ENCODE results near the gene FUNDC2.
"Not testable (repeated sequence)": the region's sequence is repeated elsewhere in the genome, so short reads cannot be mapped to it uniquely, and the experiment has no call there.

FUNDC2 gene, protein sequence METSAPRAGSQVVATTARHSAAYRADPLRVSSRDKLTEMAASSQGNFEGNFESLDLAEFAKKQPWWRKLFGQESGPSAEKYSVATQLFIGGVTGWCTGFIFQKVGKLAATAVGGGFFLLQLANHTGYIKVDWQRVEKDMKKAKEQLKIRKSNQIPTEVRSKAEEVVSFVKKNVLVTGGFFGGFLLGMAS

DNA sequence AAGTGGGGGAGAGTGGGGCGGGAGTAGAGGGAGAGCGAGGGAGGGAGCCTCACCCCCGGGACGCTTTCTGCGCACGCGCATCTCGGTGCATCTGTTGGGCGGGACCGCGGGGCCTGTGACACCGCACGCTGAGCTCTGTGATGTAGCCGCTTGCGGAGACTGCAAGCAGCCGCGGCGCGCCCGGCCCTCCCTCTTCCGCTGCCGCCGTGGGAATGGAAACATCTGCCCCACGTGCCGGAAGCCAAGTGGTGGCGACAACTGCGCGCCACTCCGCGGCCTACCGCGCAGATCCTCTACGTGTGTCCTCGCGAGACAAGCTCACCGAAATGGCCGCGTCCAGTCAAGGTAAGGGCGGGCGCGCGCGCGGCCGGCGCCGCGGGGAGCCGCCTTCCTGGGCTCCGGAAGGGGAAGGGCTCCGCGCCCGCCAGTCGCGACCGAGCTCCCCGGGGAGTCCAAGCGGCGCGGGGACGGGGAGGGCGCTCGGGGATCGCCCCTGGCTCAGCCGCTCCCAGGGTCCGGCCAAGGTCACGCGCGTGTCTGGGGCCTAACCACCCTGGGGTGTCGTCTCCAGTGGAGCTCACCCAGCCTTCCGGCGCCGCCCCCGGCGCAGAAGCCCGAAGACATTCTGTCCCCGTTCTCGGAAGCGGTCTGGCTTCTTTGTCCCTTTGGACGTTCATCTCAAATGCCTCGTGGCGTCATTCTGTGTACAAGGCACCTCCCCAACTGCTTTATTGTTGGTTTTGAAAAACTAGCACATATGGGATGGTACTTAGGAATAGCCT is at the start of gene FUNDC2:
FUNDC2 (plus strand) TSS at position 118 of the 782 bp plus-strand sequence; CDS start at position 213, 95 bp downstream.
- DNase-seq (ENCODE audit: low read depth in 2 of 2), result peak; percentile 82 to 86

DNA sequence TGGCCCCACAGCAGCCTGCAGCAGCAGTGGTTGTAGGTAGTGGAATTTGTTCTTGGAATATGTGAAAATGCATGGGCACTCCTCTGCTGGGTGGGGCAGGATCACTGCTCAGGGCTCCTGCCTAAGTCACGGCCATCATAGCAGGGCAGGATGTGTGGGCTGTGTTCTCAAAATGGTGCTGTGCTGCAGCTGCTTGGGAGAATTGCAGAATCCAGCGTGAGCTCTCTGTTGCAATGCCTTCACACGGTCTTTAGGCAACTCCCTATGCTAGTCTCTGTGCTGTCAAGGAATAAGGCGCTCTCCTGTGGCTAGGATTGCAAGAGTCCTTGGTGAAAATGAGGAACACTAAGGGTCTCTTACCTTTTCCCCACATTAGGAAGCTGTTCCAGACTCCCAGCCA is 47.0 kb upstream of the FUNDC2 start:
- no peak for DNase-seq (ENCODE audit: low read depth in 2 of 2)

DNA sequence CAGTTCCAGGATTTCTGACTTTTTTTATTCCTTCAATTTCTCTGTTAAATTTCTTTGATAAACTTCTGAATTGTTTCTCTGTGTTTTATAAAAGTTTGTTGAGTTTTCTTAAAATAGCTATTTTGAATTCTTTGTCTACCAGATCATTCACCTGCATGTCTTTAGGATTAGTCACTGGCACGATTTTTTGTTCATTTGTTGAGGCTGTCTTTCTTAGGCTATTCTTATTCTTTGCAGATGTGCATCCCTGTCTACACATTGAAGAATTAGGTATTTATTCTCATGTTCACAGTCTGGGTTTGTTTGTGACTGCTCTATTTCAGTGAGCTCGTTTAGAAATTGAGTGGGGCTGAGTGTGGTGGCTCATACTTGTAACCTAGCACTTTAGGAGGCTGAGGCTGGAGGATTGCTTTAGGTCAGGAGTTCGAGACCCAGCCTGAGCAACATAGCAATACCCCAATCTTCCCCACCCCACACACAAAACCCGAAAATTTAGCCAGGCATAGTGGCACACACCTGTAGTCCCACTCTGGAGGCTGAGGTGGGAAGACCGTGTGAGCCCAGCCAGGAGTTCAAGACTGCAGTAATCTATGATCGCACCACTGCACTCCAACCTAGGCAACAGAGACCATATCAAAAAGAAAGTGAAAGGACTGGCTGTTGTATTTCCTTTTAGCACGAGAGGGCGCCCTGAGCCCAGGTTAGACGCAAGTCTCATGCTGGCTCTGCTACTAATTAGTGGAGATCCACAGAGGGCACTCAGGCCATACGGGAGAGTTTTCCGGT is 46.1 kb upstream of the FUNDC2 start:
- DNase-seq (ENCODE audit: low read depth in 2 of 2), result peak; percentile 48 to 70

- DNase-seq (ENCODE audit: low read depth in 2 of 2), result no peak
These were observed 45.6 kb upstream of the FUNDC2 start for GRCh38 chrX:154981116-154981411.

DNA sequence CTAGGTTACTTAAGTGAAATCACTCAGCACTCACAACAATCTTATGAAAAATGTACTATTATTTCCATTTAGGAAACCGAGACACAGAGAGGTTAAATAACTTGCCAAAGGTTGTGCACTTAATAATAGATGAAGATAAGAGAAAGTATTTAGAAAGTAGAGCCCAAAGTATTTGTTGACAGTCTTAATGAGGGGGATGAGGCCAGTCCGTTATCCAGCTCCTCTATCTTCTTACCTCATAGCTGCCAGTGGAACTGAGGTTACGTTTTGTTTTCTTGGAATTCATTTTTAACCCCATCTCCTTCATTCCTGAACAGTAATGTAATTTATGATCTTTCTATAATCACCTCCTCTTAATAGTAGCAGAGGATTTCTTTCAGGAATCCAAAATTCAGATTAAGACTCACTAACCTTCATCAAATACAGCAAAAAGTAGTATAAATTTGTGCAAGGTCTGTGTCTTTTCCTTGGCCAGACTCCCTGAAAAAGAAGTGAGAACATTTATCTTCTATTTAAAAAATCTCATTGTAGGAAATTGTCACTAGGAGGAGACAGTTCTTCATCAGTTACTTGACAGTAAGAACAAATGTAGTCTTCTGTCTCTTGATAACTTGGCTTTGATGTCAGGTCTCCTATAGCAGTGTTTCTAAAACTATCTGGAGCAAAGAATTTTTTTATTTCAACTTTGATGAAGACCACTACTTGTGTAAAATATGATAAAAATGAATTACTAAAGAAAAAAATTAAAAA is 39.6 kb upstream of the FUNDC2 start:
- no peak for DNase-seq (ENCODE audit: low read depth in 2 of 2)

DNA sequence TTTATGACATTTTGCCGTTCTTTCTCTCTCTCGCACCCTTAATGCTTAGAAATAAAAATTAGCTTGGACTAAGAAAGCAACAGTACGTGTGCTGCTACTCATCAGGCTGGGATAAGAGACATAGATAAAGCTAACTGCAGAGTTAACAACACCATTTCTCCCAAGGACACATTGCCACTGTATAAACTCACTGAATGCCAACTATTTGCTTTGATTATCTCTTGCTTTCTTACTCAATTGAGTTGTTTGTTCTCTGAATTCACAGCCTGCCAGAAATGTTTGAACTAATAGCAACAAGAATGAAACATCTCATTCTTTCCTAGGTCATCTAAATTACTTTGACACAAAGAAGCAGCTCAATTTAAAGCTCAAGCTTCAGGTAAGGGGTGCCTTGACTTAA is 38.7 kb upstream of the FUNDC2 start:
- no peak for DNase-seq (ENCODE audit: low read depth in 2 of 2)

- DNase-seq (ENCODE audit: low read depth in 2 of 2), result no peak
These were observed 37.9 kb upstream of the FUNDC2 start for GRCh38 chrX:154988719-154989118.

GRCh38 chrX:154990496-154990895 is 36.1 kb upstream of the FUNDC2 start:
- DNase-seq (ENCODE audit: low read depth in 2 of 2), result peak in 1 of 2 experiments; percentile 3

DNA sequence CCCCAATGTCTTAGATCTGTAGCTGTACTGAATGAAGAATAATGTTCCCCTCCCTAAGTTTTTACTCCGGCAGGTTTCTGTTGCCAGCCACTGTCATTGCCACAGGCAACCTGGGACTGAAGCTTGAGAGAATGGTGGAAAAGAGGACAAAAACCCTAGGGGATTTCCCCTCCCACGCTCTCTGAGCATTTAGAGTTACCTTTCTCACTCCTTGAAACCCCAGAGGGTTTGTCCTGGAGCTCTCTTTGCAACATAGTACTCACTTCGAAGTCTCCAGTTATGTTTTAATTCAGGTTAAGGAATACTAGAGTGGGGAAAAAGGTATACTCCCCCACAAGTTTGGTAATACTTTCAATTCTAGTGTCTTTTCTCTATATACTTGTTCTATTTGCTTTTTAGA is 35.6 kb upstream of the FUNDC2 start:
- peak in 1 of 2 experiments; percentile 11 for DNase-seq (ENCODE audit: low read depth in 2 of 2)

DNA sequence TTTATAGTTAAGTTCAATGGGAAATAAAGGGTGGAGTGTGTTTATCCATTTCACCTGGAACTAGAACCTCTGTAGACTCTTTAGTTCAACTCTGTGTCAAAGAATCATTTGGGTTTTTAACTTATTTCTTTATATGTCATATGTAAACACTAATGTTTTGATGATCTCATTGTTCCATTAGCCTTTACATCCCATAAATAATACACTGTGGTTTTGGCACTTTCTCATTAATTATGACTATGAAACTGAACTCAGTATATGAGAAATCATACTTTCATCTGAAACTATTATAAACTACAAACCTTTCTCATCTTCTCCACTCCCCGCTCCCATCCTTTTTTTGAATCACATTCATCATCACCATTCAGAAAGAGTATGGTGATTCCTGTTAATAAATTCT is 35.2 kb upstream of the FUNDC2 start:
- DNase-seq (ENCODE audit: low read depth in 2 of 2), result no peak

- no peak for DNase-seq (ENCODE audit: low read depth in 2 of 2)
These were observed 28.3 kb upstream of the FUNDC2 start for GRCh38 chrX:154998204-154998880.

DNA sequence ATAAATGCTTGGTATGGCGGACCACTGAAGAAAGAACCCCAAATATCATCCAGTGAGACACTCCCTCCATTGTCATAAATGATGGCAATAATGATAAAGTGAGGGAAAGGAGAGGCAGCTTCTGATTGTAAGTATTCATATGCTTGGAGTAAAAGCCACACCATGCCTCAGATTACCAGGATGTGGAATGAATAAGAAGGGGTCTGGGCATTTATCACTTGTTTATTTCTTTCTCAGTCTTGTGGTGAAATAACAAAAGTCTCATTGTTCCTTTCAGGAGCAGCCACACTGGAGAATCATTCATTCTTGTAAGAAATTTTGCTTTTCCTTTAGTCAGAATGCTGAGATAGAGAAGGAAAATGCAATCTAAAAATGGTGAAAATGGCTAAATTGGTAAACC is 25.8 kb upstream of the FUNDC2 start:
- DNase-seq (ENCODE audit: low read depth in 2 of 2), result no peak

GRCh38 chrX:155001873-155002272 is 24.8 kb upstream of the FUNDC2 start:
- no peak for DNase-seq (ENCODE audit: low read depth in 2 of 2)

GRCh38 chrX:155005190-155005589 is 21.5 kb upstream of the FUNDC2 start:
- DNase-seq (ENCODE audit: low read depth in 2 of 2), result no peak

DNA sequence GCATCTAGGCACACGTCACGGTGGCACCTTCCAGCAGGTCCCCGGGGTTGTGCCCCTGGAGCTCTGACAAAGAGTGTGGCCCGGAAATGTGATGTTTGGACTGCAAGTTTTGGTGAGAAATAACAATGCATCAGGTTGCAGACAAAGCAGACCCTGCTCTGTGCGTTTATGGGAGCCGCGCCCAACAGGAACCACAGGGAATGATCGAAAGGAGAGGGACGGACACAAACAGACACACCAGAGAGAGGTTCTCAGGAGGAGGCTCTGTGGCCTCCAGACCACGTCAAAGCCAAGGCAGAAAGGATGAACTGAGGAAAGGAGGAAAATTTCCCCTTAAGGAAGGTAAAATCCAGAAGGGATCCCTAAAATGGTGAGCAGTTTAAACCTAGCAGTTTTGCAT is 20.3 kb upstream of the FUNDC2 start:
- not testable (repeated sequence) for DNase-seq (ENCODE audit: low read depth in 2 of 2)

- not testable (repeated sequence) for DNase-seq (ENCODE audit: low read depth in 2 of 2)
These were observed 19.6 kb upstream of the FUNDC2 start for GRCh38 chrX:155006913-155007671.

GRCh38 chrX:155008578-155008977 is 18.1 kb upstream of the FUNDC2 start:
- DNase-seq (ENCODE audit: low read depth in 2 of 2), result not testable (repeated sequence)

- no peak for DNase-seq (ENCODE audit: low read depth in 2 of 2)
These were observed 16.6 kb upstream of the FUNDC2 start for GRCh38 chrX:155009994-155010472.

GRCh38 chrX:155020591-155020990 is 6.1 kb upstream of the FUNDC2 start:
- no peak for DNase-seq (ENCODE audit: low read depth in 2 of 2)

DNA sequence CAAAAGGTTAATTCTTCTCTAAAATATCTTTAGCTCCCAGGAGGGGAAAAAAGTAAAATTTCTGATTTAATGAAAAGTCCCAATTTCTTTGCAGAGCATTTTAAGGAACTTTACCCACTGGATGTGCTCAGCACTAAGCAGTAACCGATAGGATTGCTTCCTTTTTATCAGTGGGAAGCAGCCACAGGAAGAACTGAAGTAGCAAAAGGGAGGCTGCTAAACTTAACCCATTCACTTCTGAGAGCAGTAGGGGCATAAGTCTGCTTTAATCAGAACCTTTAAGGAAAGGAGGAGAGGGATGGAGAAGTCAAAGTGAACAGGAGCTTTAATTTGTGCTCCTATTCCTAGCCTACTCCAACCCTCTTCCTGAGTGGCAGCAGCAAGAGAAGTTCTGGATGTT is 4.1 kb upstream of the FUNDC2 start, which contains the start of gene F8:
F8 (minus strand) TSS at position 139 of the 400 bp plus-strand sequence. CDS start 171 bp downstream, outside the sequence.
- DNase-seq (ENCODE audit: low read depth in 2 of 2), result no peak

All from stimulated activated CD4-positive, alpha-beta T cell treated with anti-CD3 and anti-CD28 coated beads, Interleukin-12 subunit alpha, Interleukin-12 subunit beta, amount 100 ng/mL, for 24 hours (primary cell).